ENCODE results near the gene TMPRSS13.
"Not testable (repeated sequence)": the region's sequence is repeated elsewhere in the genome, so short reads cannot be mapped to it uniquely, and the experiment has no call there.

The TMPRSS13 gene

GRCh38 chr11:117929142-117929915 is at the start of gene TMPRSS13:
TSS of gene TMPRSS13 (minus strand) at chr11:117929402. CDS start at chr11:117929307, 95 bp downstream.
- DNase-seq (ENCODE audit: low read depth): no peak

- DNase-seq (ENCODE audit: low read depth): no peak
Measured at GRCh38 chr11:117978991-117979390, 49.8 kb upstream of the TMPRSS13 start.

GRCh38 chr11:117978291-117978910 is 49.2 kb upstream of the TMPRSS13 start:
- not testable (repeated sequence) for DNase-seq (ENCODE audit: low read depth)

GRCh38 chr11:117977612-117978264 is 48.5 kb upstream of the TMPRSS13 start:
- DNase-seq (ENCODE audit: low read depth): not testable (repeated sequence)

- no peak for DNase-seq (ENCODE audit: low read depth)
Measured at GRCh38 chr11:117977029-117977428, 47.8 kb upstream of the TMPRSS13 start.

- no peak for DNase-seq (ENCODE audit: low read depth)
Measured at GRCh38 chr11:117976445-117976844, 47.2 kb upstream of the TMPRSS13 start.

- DNase-seq (ENCODE audit: low read depth): no peak
Measured at GRCh38 chr11:117973503-117973860, 44.3 kb upstream of the TMPRSS13 start.

- no peak for DNase-seq (ENCODE audit: low read depth)
Measured at GRCh38 chr11:117972629-117973502, 43.7 kb upstream of the TMPRSS13 start.

GRCh38 chr11:117972044-117972443 is 42.8 kb upstream of the TMPRSS13 start:
- DNase-seq (ENCODE audit: low read depth): no peak

GRCh38 chr11:117970400-117971024 is 41.3 kb upstream of the TMPRSS13 start:
- DNase-seq (ENCODE audit: low read depth): peak; percentile 37

GRCh38 chr11:117969160-117969991 is 40.2 kb upstream of the TMPRSS13 start:
- DNase-seq (ENCODE audit: low read depth): no peak

GRCh38 chr11:117966908-117967307 is 37.7 kb upstream of the TMPRSS13 start:
- DNase-seq (ENCODE audit: low read depth): no peak

GRCh38 chr11:117962826-117963225 is 33.6 kb upstream of the TMPRSS13 start:
- DNase-seq (ENCODE audit: low read depth): no peak

- no peak for DNase-seq (ENCODE audit: low read depth)
Measured at GRCh38 chr11:117961896-117962295, 32.7 kb upstream of the TMPRSS13 start.

- DNase-seq (ENCODE audit: low read depth): no peak
Measured at GRCh38 chr11:117960406-117960805, 31.2 kb upstream of the TMPRSS13 start.

- DNase-seq (ENCODE audit: low read depth): no peak
Measured at GRCh38 chr11:117959438-117960149, 30.4 kb upstream of the TMPRSS13 start.

GRCh38 chr11:117958949-117959348 is 29.7 kb upstream of the TMPRSS13 start:
- DNase-seq (ENCODE audit: low read depth): no peak

- no peak for DNase-seq (ENCODE audit: low read depth)
Measured at GRCh38 chr11:117953024-117953671, 23.9 kb upstream of the TMPRSS13 start.

Data from iris pigment epithelial cell (primary cell).